Esophagus muscularis mucosa (tissue), 3 donors: ENCODE measurements around the gene SERPINH1.

Source experiments
- CTCF ChIP-seq, 3 experiments: fragments of 200-600 bp in 2 of 3; fragments of 450-650 bp in 1 of 3; sonication (generic) in 2 of 3; IDR thresholded peaks; one replicate each; pipeline ENCODE4 v1.5.1; 2017 to 2019; ENCODE audit warnings: antibody characterized with exemption in 3 of 3, mild to moderate bottlenecking in 2 of 3, moderate library complexity in 1 of 3
- POLR2A ChIP-seq: fragments of 450-650 bp; IDR thresholded peaks from one replicate; pipeline ENCODE4 v1.6.1; 2017; ENCODE audit warnings: antibody characterized with exemption, moderate library complexity, mild to moderate bottlenecking, low read depth
- POLR2AphosphoS5 ChIP-seq, 2 donors: sonication (generic); formaldehyde crosslinking; IDR thresholded peaks; one replicate each; pipeline ENCODE4 v1.6.1; 2017; ENCODE audit warnings: antibody characterized with exemption in 2 of 2

GRCh38 chr11:75539459-75540334, 22.4 kb upstream of the SERPINH1 start:
- TF ChIP-seq POLR2A (no peak), CTCF (IDR thresholded peaks at IDR 0.05) (no peak), POLR2AphosphoS5 (IDR thresholded peaks at IDR 0.05) (no peak)
